H1 (cell line): ENCODE measurements around the gene VIPAS39. TPM values are rescaled to one million over a fixed set of nuclear protein-coding genes. Genes with fewer than 3 reads are reported as not detected.

Experiments used
- CTCF ChIA-PET: fragments of 300-600 bp; sonication (Branson Sonifier 250); formaldehyde crosslinking; loops from one replicate; lab custom pipeline; 2021; ENCODE audit not compliant: partially characterized antibody; lab: Charles Lee
- POLR2A ChIA-PET: fragments of 300-600 bp; sonication (Branson Sonifier 250); formaldehyde crosslinking; loops from one replicate; lab custom pipeline; 2021; ENCODE audit warnings: inconsistent platforms; ENCODE audit not compliant: partially characterized antibody; lab: Charles Lee
- DNase-seq, 2 experiments: peaks; one replicate each; pipeline versions ENCODE4 v3.0.0 to v3.0.0-alpha.2; 2010 to 2022; ENCODE audit warnings: low spot score in 2 of 2, low read depth in 1 of 2, mixed read lengths in 1 of 2
- FAIRE-seq: peaks from 2 replicates; lab custom pipeline; 2011; peaks lifted over from hg19 to GRCh38; lab: Jason Lieb, UNC
- H2AFZ ChIP-seq: 2 replicates; pipeline ENCODE4 v1.8.1; 2012; ENCODE audit warnings: low read length, inconsistent platforms
- H2AK5ac ChIP-seq: 2 replicates; pipeline ENCODE4 v1.6.1; 2013; ENCODE audit warnings: low read depth, low read length
- H2BK120ac ChIP-seq: replicated peaks from 2 replicates; pipeline ENCODE3; 2013; ENCODE audit warnings: low read depth, low read length, inconsistent platforms
- H2BK12ac ChIP-seq: 2 replicates; pipeline ENCODE4 v1.6.1; 2013; ENCODE audit warnings: low read depth, low read length
- H2BK15ac ChIP-seq: 2 replicates; pipeline ENCODE4 v1.6.1; 2013; ENCODE audit warnings: low read length
- H2BK20ac ChIP-seq: 2 replicates; pipeline ENCODE4 v1.6.1; 2013; ENCODE audit warnings: low read length
- H2BK5ac ChIP-seq: 2 replicates; pipeline ENCODE4 v1.6.1; 2013; ENCODE audit warnings: low read depth, low read length
- H3K14ac ChIP-seq: 2 replicates; pipeline ENCODE4 v1.6.1; 2013; ENCODE audit warnings: inconsistent platforms; ENCODE audit not compliant: insufficient read length
- H3K18ac ChIP-seq: 2 replicates; pipeline ENCODE4 v1.6.1; 2013; ENCODE audit warnings: low read length; ENCODE audit errors: extremely low read depth
- H3K23ac ChIP-seq: 2 replicates; pipeline ENCODE4 v1.6.1; 2013; ENCODE audit warnings: inconsistent platforms; ENCODE audit not compliant: insufficient read length
- H3K23me2 ChIP-seq: 2 replicates; pipeline ENCODE4 v1.6.1; 2013; ENCODE audit warnings: low read depth, low read length
- H3K27ac ChIP-seq: 2 replicates; pipeline ENCODE4 v1.6.1; 2011; ENCODE audit warnings: low read depth, low read length, inconsistent platforms
- H3K27me3 ChIP-seq, 4 experiments: replicated peaks in 1 of 4; 1 replicate in 1 of 4; 2 replicates in 3 of 4; pipeline versions ENCODE4 v1.6.1 to v1.8.1; 2011 to 2013; ENCODE audit warnings: low read length in 3 of 4, mild to moderate bottlenecking in 3 of 4, inconsistent platforms in 2 of 4, mixed read lengths in 2 of 4, moderate library complexity in 1 of 4; ENCODE audit not compliant: control insufficient read depth in 3 of 4, insufficient read depth in 3 of 4; ENCODE audit errors: extremely low read depth in 1 of 4
- H3K36me3 ChIP-seq, 4 experiments: 2 replicates each; pipeline versions ENCODE4 v1.6.1 to v1.8.1; 2011 to 2013; ENCODE audit warnings: mild to moderate bottlenecking in 4 of 4, low read length in 3 of 4, moderate library complexity in 2 of 4, control low read depth in 1 of 4, inconsistent platforms in 1 of 4; ENCODE audit not compliant: insufficient read depth in 4 of 4, control insufficient read depth in 2 of 4
- H3K4ac ChIP-seq: replicated peaks from 2 replicates; pipeline ENCODE3; 2013; ENCODE audit warnings: low read length, low read depth, mixed read lengths, inconsistent platforms; ENCODE audit not compliant: insufficient read length
- H3K4me1 ChIP-seq, 4 experiments: replicated peaks in 1 of 4; 1 replicate in 1 of 4; 2 replicates in 3 of 4; pipeline versions ENCODE4 v1.6.1 to v1.8.1; 2011 to 2013; ENCODE audit warnings: low read length in 3 of 4, inconsistent platforms in 2 of 4, mixed read lengths in 1 of 4; ENCODE audit not compliant: insufficient read depth in 4 of 4, control insufficient read depth in 3 of 4
- H3K4me2 ChIP-seq, 2 experiments: 2 replicates each; pipeline versions ENCODE4 v1.6.1 to v1.8.1; 2011 to 2013; ENCODE audit warnings: low read depth in 2 of 2, low read length in 2 of 2, control low read depth in 1 of 2, inconsistent platforms in 1 of 2, mild to moderate bottlenecking in 1 of 2; ENCODE audit not compliant: insufficient read depth in 1 of 2
- H3K4me3 ChIP-seq, 4 experiments: fragments of 200-600, 300-600 bp in 1 of 4; sonication (generic), shearing (Covaris generic), sonication (Bioruptor Twin) in 1 of 4; 2 replicates each; pipeline versions ENCODE4 v1.5.1 to v1.8.1; 2011 to 2016; ENCODE audit warnings: low read length in 4 of 4, low read depth in 3 of 4, control low read depth in 2 of 4, inconsistent platforms in 2 of 4, mild to moderate bottlenecking in 2 of 4, mixed read lengths in 1 of 4, moderate library complexity in 1 of 4; ENCODE audit not compliant: insufficient read depth in 2 of 4; ENCODE audit errors: extremely low read depth in 1 of 4
- H3K56ac ChIP-seq: replicated peaks from 2 replicates; pipeline ENCODE3; 2013; ENCODE audit warnings: low read depth, mild to moderate bottlenecking, mixed read lengths, low read length, inconsistent platforms; ENCODE audit not compliant: insufficient read length
- H3K79me1 ChIP-seq: 2 replicates; pipeline ENCODE4 v1.6.1; 2013; ENCODE audit warnings: low read depth, low read length, control low read depth
- H3K79me2 ChIP-seq, 2 experiments: 2 replicates each; pipeline versions ENCODE4 v1.6.1 to v1.8.1; 2012 to 2013; ENCODE audit warnings: low read length in 2 of 2, mild to moderate bottlenecking in 2 of 2, inconsistent platforms in 1 of 2; ENCODE audit not compliant: insufficient read depth in 2 of 2, control insufficient read depth in 1 of 2
- H3K9ac ChIP-seq, 4 experiments: replicated peaks in 1 of 4; 1 replicate in 1 of 4; 2 replicates in 3 of 4; pipeline versions ENCODE4 v1.6.1 to v1.8.1; 2011 to 2013; ENCODE audit warnings: low read depth in 3 of 4, low read length in 3 of 4, control low read depth in 2 of 4, mild to moderate bottlenecking in 2 of 4, moderate library complexity in 2 of 4, inconsistent platforms in 1 of 4; ENCODE audit errors: extremely low read depth in 1 of 4
- H3K9me3 ChIP-seq, 2 experiments: 2 replicates each; pipeline versions ENCODE4 v1.6.1 to v1.8.1; 2012 to 2013; ENCODE audit warnings: mild to moderate bottlenecking in 2 of 2, moderate library complexity in 2 of 2, control low read depth in 1 of 2, inconsistent platforms in 1 of 2, low read depth in 1 of 2, low read length in 1 of 2, mixed read lengths in 1 of 2; ENCODE audit not compliant: insufficient read depth in 2 of 2
- H4K20me1 ChIP-seq, 2 experiments: replicated peaks in 1 of 2; 2 replicates each; pipeline versions ENCODE3 to v1.8.1; 2011 to 2013; ENCODE audit warnings: inconsistent platforms in 2 of 2, low read length in 2 of 2, mild to moderate bottlenecking in 1 of 2; ENCODE audit not compliant: insufficient read depth in 2 of 2, control insufficient read depth in 1 of 2
- H4K5ac ChIP-seq: 2 replicates; pipeline ENCODE4 v1.6.1; 2013; ENCODE audit warnings: low read length, low read depth, mixed read lengths, inconsistent platforms; ENCODE audit not compliant: insufficient read length
- H4K8ac ChIP-seq: 2 replicates; pipeline ENCODE4 v1.8.0; 2013; ENCODE audit warnings: mild to moderate bottlenecking, moderate library complexity, low read length, inconsistent platforms; ENCODE audit not compliant: insufficient read depth; ENCODE audit errors: extremely low read depth
- H4K91ac ChIP-seq: replicated peaks from 2 replicates; pipeline ENCODE3; 2013; ENCODE audit warnings: low read length, mixed read lengths, inconsistent platforms; ENCODE audit not compliant: insufficient read length
- HDAC2 ChIP-seq, 2 experiments: fragments of 300-600 bp in 1 of 2; sonication (generic) in 1 of 2; IDR thresholded peaks; 2 replicates each; pipeline ENCODE4 v1.6.1; 2011 to 2012; ENCODE audit warnings: low read depth in 2 of 2, low read length in 2 of 2, mild to moderate bottlenecking in 2 of 2, moderate library complexity in 2 of 2, borderline replicate concordance in 1 of 2, inconsistent platforms in 1 of 2
- MAX ChIP-seq: IDR thresholded peaks from 2 replicates; pipeline ENCODE4 v1.6.1; 2012; ENCODE audit warnings: inconsistent platforms
- POU5F1 ChIP-seq: IDR thresholded peaks from 2 replicates; pipeline ENCODE4 v1.6.1; 2011; ENCODE audit warnings: low read depth, mild to moderate bottlenecking, low read length, moderate library complexity
- TBP ChIP-seq: IDR thresholded peaks from 2 replicates; pipeline ENCODE4 v1.6.1; 2011; ENCODE audit warnings: low read depth, low read length, improper control_type of control experiment
- TEAD4 ChIP-seq: IDR thresholded peaks from 2 replicates; pipeline ENCODE4 v1.6.1; 2012; ENCODE audit warnings: low read depth, low read length, inconsistent platforms, mixed read lengths
- ZNF274 ChIP-seq: IDR thresholded peaks from 2 replicates; pipeline ENCODE4 v1.7.0; 2012; ENCODE audit warnings: low read length, borderline replicate concordance; ENCODE audit errors: extremely low read depth
- WGBS, 2 experiments: shearing (Covaris generic) in 1 of 2; methylation state at CpG; one replicate each; pipeline versions ENCODE4 v1.1.6 to v1.1.7; 2013 to 2015; ENCODE audit warnings: low lambda C conversion rate in 2 of 2, mixed read lengths in 2 of 2, inconsistent platforms in 1 of 2, low coverage in 1 of 2, missing lambda C conversion rate in 1 of 2; ENCODE audit not compliant: insufficient replicate concordance in 2 of 2, insufficient coverage in 1 of 2, insufficient read length in 1 of 2; ENCODE audit errors: extremely low coverage in 1 of 2, missing lambda C conversion rate in 1 of 2; 5-methylcytosine and 5-hydroxymethylcytosine counted together
- polyA plus RNA-seq, 7 experiments: library from polyadenylated mRNA; depleted of rRNA in 3 of 7; stranded (reverse) in 5 of 7; unstranded in 2 of 7; fragments of >200 nt in 5 of 7; fragments of 200-250 nt in 2 of 7; gene quantifications; 1 replicate in 5 of 7; 2 replicates in 1 of 7; 4 replicates in 1 of 7; pipeline versions ENCODE4 v1.2.1 to v1.2.3, GENCODE V29; 2011 to 2013; ENCODE audit warnings: missing spikeins in 2 of 7, mixed read lengths in 2 of 7
- total RNA-seq: library from RNA; stranded (reverse); fragmentation: NEBNext Ultra II Directional; extraction: Animal tissue kit (Norgen Biotek cat#: 25700); gene quantifications from 2 replicates; pipeline ENCODE4 v1.2.1, GENCODE V29; 2021
- TF ChIP-seq, protein P1 (sequence below): IDR thresholded peaks from 2 replicates; pipeline ENCODE4 v1.6.1; 2012; ENCODE audit warnings: inconsistent platforms
- TF ChIP-seq, protein P2 (sequence below): IDR thresholded peaks from 2 replicates; pipeline ENCODE4 v1.6.1; 2011; ENCODE audit warnings: low read length, improper control_type of control experiment
- TF ChIP-seq, protein P3 (sequence below): IDR thresholded peaks from 2 replicates; pipeline ENCODE4 v1.6.1; 2011; ENCODE audit warnings: low read depth, mild to moderate bottlenecking, low read length; ENCODE audit not compliant: insufficient read depth

The VIPAS39 gene
- total and polyA plus RNA-seq, 2 of the 8 experiments (the other 6 are each of a cell fraction or from before 2014, with no cell fraction given), result 19.6 to 20.6 TPM

DNA sequence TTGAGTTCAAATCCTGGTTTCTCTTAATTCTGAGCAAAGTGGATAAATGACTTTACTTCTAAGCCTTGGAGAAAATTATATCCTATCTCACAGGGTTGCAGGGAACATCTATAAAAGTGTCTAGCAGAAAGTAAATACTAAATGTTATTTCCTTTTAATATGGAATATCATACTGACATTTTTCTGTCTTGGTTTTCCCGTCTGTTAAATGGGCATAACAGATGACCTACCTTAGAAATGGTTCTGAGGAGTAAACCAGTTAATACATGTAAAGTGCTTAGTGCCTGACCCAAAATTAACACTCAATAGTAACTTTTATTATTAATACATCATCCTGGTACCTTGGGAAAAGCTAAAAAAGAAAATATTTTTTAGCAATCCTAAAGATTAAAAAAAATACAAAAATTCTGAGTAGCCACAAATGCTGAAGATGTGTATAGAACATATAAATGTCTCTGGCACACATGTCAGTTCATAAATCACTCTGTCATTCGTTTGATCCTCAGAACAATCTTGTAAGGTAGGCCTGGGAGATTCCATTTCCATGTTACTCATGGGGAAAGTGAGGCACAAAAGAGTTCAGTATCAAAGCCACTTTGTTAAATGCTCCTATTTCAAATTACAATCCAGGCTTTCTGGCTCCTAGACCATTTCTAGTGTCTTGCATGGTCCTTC is 1.3 kb downstream of the VIPAS39 start:
- H3K4me1 ChIP-seq, result peaks cover 0 to 3% (median 1%) of the 10 kb centered on the region in 4 experiments; a peak in 3 of 7 replicates
- peaks cover 6 to 18% (median 11%) of the 10 kb centered on the region in 4 experiments; a peak in 6 of 8 replicates for H3K36me3 ChIP-seq
- DNase-seq (no peak), FAIRE-seq (no peak)
- H4K8ac ChIP-seq, result no peak overlapping the region
- ChIA-PET CTCF (interaction anchor here (1.6 kb wide), 1 partner anchor 64 kb away, joined by 3 read pairs; no protein-coding TSS in a partner anchor), POLR2A (interaction anchor here (1.0 kb wide), 1 partner anchor 22 kb away, joined by 4 read pairs; no protein-coding TSS in a partner anchor)
- no peaks in the 10 kb centered on the region for H3K9me3 ChIP-seq
- no peak overlapping the region for H2BK12ac ChIP-seq
- H3K27ac ChIP-seq, result no peak overlapping the region
- H2AK5ac ChIP-seq, result no peak overlapping the region
- no peak overlapping the region for H3K14ac ChIP-seq
- H3K4me2 ChIP-seq, result peak overlapping the region; percentile 68 to 72; a peak in 3 of 4 replicates
- H3K23ac ChIP-seq, result no peak overlapping the region
- no peak overlapping the region for H4K91ac ChIP-seq
- peaks cover 4% of the 10 kb centered on the region in 2 experiments for H4K20me1 ChIP-seq
- no peaks in the 10 kb centered on the region; the same call in 1 of the 2 replicates for H3K79me1 ChIP-seq
- H2BK120ac ChIP-seq, result no peak overlapping the region
- WGBS, 2 experiments, result 75% methylated on average over 2 of the region's 2 CpGs; no CpG with 5 or more reads in 1 of the 2 experiments
- no peak overlapping the region for H2BK20ac ChIP-seq
- H2BK15ac ChIP-seq, result no peak overlapping the region
- no peak overlapping the region for H2BK5ac ChIP-seq
- H3K79me2 ChIP-seq, result peaks cover 10 to 35% of the 10 kb centered on the region in 2 experiments
- 0 out of 2 replicates have a peak, but pooled peaks cover 3% of the 10 kb centered on the region for H3K23me2 ChIP-seq
- no peak overlapping the region for H2AFZ ChIP-seq
- H3K4ac ChIP-seq, result no peak overlapping the region
- no peak overlapping the region for H3K56ac ChIP-seq
- H3K9ac ChIP-seq, result no peak overlapping the region
- H3K4me3 ChIP-seq, result peak overlapping the region in 2 of 4 experiments; percentile 90 to 91; a peak in 2 of 8 replicates
- H3K18ac ChIP-seq, result no peak overlapping the region
- H3K27me3 ChIP-seq, result no peaks in the 10 kb centered on the region
- no peak overlapping the region for H4K5ac ChIP-seq
- TF ChIP-seq HDAC2 (IDR thresholded peaks at IDR 0.05; ENCODE audit: borderline replicate concordance in 1 of 2, low read depth in 2 of 2, low read length in 2 of 2) (no peak), TEAD4 (no peak), POU5F1 (no peak), ZNF274 (no peak), TBP (no peak), MAX (no peak)
- TF ChIP-seq, protein P1, sequence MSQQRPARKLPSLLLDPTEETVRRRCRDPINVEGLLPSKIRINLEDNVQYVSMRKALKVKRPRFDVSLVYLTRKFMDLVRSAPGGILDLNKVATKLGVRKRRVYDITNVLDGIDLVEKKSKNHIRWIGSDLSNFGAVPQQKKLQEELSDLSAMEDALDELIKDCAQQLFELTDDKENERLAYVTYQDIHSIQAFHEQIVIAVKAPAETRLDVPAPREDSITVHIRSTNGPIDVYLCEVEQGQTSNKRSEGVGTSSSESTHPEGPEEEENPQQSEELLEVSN, result no peak
- TF ChIP-seq, protein P2, sequence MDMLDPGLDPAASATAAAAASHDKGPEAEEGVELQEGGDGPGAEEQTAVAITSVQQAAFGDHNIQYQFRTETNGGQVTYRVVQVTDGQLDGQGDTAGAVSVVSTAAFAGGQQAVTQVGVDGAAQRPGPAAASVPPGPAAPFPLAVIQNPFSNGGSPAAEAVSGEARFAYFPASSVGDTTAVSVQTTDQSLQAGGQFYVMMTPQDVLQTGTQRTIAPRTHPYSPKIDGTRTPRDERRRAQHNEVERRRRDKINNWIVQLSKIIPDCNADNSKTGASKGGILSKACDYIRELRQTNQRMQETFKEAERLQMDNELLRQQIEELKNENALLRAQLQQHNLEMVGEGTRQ, result no peak
- TF ChIP-seq, protein P3, sequence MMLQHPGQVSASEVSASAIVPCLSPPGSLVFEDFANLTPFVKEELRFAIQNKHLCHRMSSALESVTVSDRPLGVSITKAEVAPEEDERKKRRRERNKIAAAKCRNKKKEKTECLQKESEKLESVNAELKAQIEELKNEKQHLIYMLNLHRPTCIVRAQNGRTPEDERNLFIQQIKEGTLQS, result no peak
